Hepatocyte (in vitro differentiated cells): Measurements from ENCODE around the gene FLAD1. TPM values are rescaled to one million over a fixed set of nuclear protein-coding genes. Genes with fewer than 3 reads are reported as not detected.

Experiments used
- DNase-seq: peaks from one replicate; pipeline ENCODE4 v3.0.0-alpha.2; 2016; ENCODE audit warnings: low spot score
- H2AFZ ChIP-seq: fragments of 200-600 bp; sonication (generic); 2 replicates; pipeline ENCODE4 v1.6.0; 2016; ENCODE audit warnings: antibody characterized with exemption, mild to moderate bottlenecking
- H3K27ac ChIP-seq: fragments of 200-600 bp; sonication (generic); 2 replicates; pipeline ENCODE4 v1.5.1; 2016; ENCODE audit warnings: mild to moderate bottlenecking
- H3K27me3 ChIP-seq: fragments of 200-600 bp; sonication (generic); 2 replicates; pipeline ENCODE4 v1.6.1; 2016
- H3K36me3 ChIP-seq: fragments of 200-600 bp; sonication (generic); replicated peaks from 2 replicates; pipeline ENCODE4 v1.5.1; 2016; ENCODE audit warnings: low read depth; ENCODE audit not compliant: insufficient read depth
- H3K4me1 ChIP-seq: fragments of 200-600 bp; sonication (generic); 2 replicates; pipeline ENCODE4 v1.5.1; 2016; ENCODE audit warnings: mild to moderate bottlenecking, moderate library complexity; ENCODE audit not compliant: insufficient read depth
- H3K4me2 ChIP-seq: fragments of 200-600 bp; sonication (generic); 2 replicates; pipeline ENCODE4 v1.6.0; 2016
- H3K4me3 ChIP-seq: fragments of 200-600 bp; sonication (generic); 2 replicates; pipeline ENCODE4 v1.5.1; 2016; ENCODE audit warnings: mild to moderate bottlenecking
- H3K79me2 ChIP-seq: fragments of 200-600 bp; sonication (generic); 2 replicates; pipeline ENCODE4 v1.6.0; 2017; ENCODE audit warnings: mild to moderate bottlenecking
- H3K9me2 ChIP-seq: fragments of 200-600 bp; sonication (generic); replicated peaks from 2 replicates; pipeline ENCODE4 v1.6.0; 2017; ENCODE audit warnings: mild to moderate bottlenecking; ENCODE audit not compliant: insufficient read depth
- H3K9me3 ChIP-seq: fragments of 200-600 bp; sonication (generic); 2 replicates; pipeline ENCODE4 v1.5.1; 2016; ENCODE audit warnings: low read depth, mild to moderate bottlenecking
- H4K20me1 ChIP-seq: fragments of 200-600 bp; sonication (generic); 2 replicates; pipeline ENCODE4 v1.6.0; 2016; ENCODE audit warnings: mild to moderate bottlenecking; ENCODE audit not compliant: insufficient read depth, poor library complexity, severe bottlenecking
- CTCF ChIP-seq: fragments of 200-600 bp; sonication (generic); IDR thresholded peaks from 2 replicates; pipeline ENCODE4 v1.5.1; 2016; ENCODE audit warnings: antibody characterized with exemption, mild to moderate bottlenecking; ENCODE audit not compliant: poor library complexity
- EZH2 ChIP-seq: fragments of 200-600 bp; sonication (generic); IDR thresholded peaks from 2 replicates; pipeline ENCODE4 v1.6.1; 2016; ENCODE audit warnings: antibody characterized with exemption, mild to moderate bottlenecking, borderline replicate concordance
- EZH2phosphoT487 ChIP-seq: fragments of 200-600 bp; sonication (generic); IDR thresholded peaks from one replicate; pipeline ENCODE4 v1.6.1; 2018; ENCODE audit warnings: antibody characterized with exemption, mild to moderate bottlenecking, low read depth, moderate library complexity; ENCODE audit not compliant: unreplicated experiment, severe bottlenecking
- WGBS: methylation state at CpG from one replicate; pipeline ENCODE4 v1.1.6; 2016; ENCODE audit warnings: low lambda C conversion rate; ENCODE audit errors: missing lambda C conversion rate; 5-methylcytosine and 5-hydroxymethylcytosine counted together
- polyA plus RNA-seq: library from polyadenylated mRNA; unstranded; fragments of >200 nt; fragmentation: Nextera tagmentation; extraction: Ambion mirVana; gene quantifications from 2 replicates; pipeline ENCODE4 v1.2.1, GENCODE V29; 2016
- total RNA-seq: library from RNA; depleted of rRNA; stranded (reverse); fragments of >200 nt; gene quantifications from 2 replicates; pipeline ENCODE4 v1.2.3, GENCODE V29; 2014

Gene FLAD1
- total and polyA plus RNA-seq, 2 experiments from 2014 or later, result 25.6 to 45.1 TPM

DNA sequence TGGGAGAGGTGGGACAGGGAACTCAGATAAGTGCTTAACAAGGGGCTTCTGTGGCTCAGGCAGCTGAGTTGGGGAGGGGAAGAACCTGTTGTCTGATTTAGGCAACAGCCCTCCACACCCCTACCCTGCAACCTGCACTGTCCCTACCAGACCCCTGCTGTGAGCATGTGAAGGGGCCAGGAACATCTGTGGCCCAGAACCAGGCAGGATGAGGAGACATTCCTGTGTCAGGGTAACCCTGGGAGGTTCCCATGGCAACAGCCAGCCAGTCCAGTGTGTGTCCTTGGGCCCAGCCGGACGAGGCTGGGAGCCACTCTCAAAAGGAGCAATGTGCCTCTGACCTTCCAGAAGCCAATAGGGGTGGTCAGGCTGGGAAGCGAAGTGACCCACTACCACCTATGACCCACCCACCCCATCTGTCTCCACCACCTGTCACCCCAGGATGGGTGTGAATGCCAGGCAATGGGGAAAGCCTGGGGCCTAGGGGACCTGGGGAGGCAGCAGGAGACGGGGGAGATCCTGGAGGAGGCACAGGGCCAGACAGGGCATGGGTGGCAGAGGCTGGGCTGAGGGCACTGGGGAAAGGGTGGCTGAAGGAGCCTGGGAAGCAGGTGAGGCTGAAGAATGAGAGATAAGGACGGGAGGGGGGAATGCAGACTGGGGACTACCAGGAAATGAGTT is 41.7 kb upstream of the FLAD1 start:
- no peak overlapping the region for H3K27ac ChIP-seq
- no peak overlapping the region for H2AFZ ChIP-seq
- DNase-seq, result peak; percentile 60
- no peaks in the 10 kb centered on the region for H3K79me2 ChIP-seq
- H3K36me3 ChIP-seq, result no peaks in the 10 kb centered on the region
- H4K20me1 ChIP-seq, result no peaks in the 10 kb centered on the region
- no peaks in the 10 kb centered on the region for H3K9me2 ChIP-seq
- H3K4me1 ChIP-seq, result peaks cover 20% of the 10 kb centered on the region
- H3K9me3 ChIP-seq, result no peaks in the 10 kb centered on the region
- H3K4me2 ChIP-seq, result no peak overlapping the region
- TF ChIP-seq EZH2, result no peak
- TF ChIP-seq CTCF, result no peak
- TF ChIP-seq EZH2phosphoT487, result no peak
- 72% methylated on average over 5 of the region's 5 CpGs for WGBS
- H3K4me3 ChIP-seq, result no peak overlapping the region
- H3K27me3 ChIP-seq, result no peaks in the 10 kb centered on the region

DNA sequence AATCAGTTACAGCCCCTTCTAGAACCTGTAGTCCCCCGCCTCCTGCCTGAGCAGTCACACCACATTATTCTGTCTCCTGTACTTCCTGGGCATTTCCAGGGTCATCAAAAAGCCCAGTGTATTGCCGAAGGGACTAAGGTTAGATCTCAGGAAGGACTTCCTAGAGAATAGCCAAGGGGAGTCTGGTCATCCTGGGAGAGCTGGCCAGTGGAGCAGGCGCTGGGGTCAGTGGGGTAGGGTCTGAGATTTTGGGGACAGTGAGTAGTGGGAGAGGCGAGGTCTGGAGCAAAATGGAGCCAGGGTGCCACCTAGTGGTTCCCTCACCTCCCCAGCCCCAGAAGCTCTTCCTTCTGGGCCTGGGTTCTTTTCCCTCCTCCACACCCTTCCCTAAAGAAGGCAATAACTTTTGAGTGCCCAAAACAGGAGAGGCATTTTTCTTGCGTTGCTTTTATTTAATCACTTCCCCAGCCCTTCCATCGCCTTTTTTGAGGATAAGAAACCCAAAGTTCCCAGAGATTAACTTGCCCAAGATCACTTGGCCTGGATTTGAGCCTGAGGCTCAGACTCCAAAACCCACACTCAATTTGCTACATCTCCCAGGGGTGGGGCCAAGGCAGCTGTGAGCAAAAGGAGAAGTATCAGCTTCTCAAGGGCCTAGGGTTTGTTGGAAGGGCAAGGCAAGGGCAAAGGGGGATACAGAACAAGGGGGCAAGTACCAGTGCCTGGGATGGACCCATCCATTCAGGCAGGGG is 39.3 kb upstream of the FLAD1 start:
- Histone ChIP-seq H3K9me2 (no peaks in the 10 kb centered on the region), H3K4me3 (no peak overlapping the region), H3K27ac (peak overlapping the region; percentile 93), H3K36me3 (no peaks in the 10 kb centered on the region), H3K4me2 (peak overlapping the region; percentile 36), H2AFZ (no peak overlapping the region), H3K27me3 (no peaks in the 10 kb centered on the region), H3K9me3 (no peaks in the 10 kb centered on the region), H3K79me2 (no peaks in the 10 kb centered on the region), H4K20me1 (no peaks in the 10 kb centered on the region), H3K4me1 (peaks cover 20% of the 10 kb centered on the region)
- TF ChIP-seq EZH2 (no peak), CTCF (peak; percentile 74)
- WGBS, result 51% methylated on average over 6 of the region's 6 CpGs
- DNase-seq, result peak; percentile 65

- H2AFZ ChIP-seq, result no peak overlapping the region
- no peaks in the 10 kb centered on the region for H3K36me3 ChIP-seq
- H4K20me1 ChIP-seq, result no peaks in the 10 kb centered on the region
- H3K9me3 ChIP-seq, result no peaks in the 10 kb centered on the region
- peak; percentile 78 for DNase-seq
- H3K4me2 ChIP-seq, result peak overlapping the region; percentile 44
- H3K4me3 ChIP-seq, result no peak overlapping the region
- 50% methylated on average over 9 of the region's 9 CpGs for WGBS
- H3K27ac ChIP-seq, result peak overlapping the region; percentile 93
- no peaks in the 10 kb centered on the region for H3K27me3 ChIP-seq
- no peaks in the 10 kb centered on the region for H3K9me2 ChIP-seq
- H3K4me1 ChIP-seq, result peaks cover 20% of the 10 kb centered on the region
- no peaks in the 10 kb centered on the region for H3K79me2 ChIP-seq
- TF ChIP-seq EZH2phosphoT487 (no peak), CTCF (no peak), EZH2 (no peak)
Measured at GRCh38 chr1:154944401-154945159, 38.6 kb upstream of the FLAD1 start.
